Gastroesophageal sphincter (tissue), 4 donors: ENCODE data around the gene KCTD21. TPM values are rescaled to one million over a fixed set of nuclear protein-coding genes. Genes with fewer than 3 reads are reported as not detected.
"Not testable (repeated sequence)": the region's sequence is repeated elsewhere in the genome, so short reads cannot be mapped to it uniquely, and the experiment has no call there.

Experiments used
- ATAC-seq: fragments of 150-250 bp; one replicate; pipeline ENCODE4 v1.9.1; 2016; ENCODE audit warnings: mild to moderate bottlenecking, moderate library complexity
- H3K27ac ChIP-seq, 4 donors: fragments of 200-600 bp; sonication (generic) in 3 of 4; 1 replicate in 3 of 4; 2 replicates in 1 of 4; pipeline ENCODE4 v1.5.1; 2016 to 2019
- H3K27me3 ChIP-seq: fragments of 200-600 bp; sonication (generic); one replicate; pipeline ENCODE4 v1.5.1; 2019
- H3K36me3 ChIP-seq, 2 donors: fragments of 200-600 bp; sonication (generic); one replicate each; pipeline ENCODE4 v1.5.1; 2019; ENCODE audit warnings: control low read depth in 1 of 2
- H3K4me1 ChIP-seq, 3 donors: fragments of 200-600 bp; sonication (generic); 1 replicate in 2 of 3; 2 replicates in 1 of 3; pipeline ENCODE4 v1.5.1; 2016 to 2019; ENCODE audit warnings: control low read depth in 2 of 3
- H3K4me3 ChIP-seq, 2 donors: fragments of 200-600 bp; sonication (generic); one replicate each; pipeline ENCODE4 v1.5.1; 2019; ENCODE audit warnings: mild to moderate bottlenecking in 1 of 2, moderate library complexity in 1 of 2
- H3K9me3 ChIP-seq, 3 donors: fragments of 200-600 bp; sonication (generic); one replicate each; pipeline ENCODE4 v1.5.1; 2017 to 2019; ENCODE audit warnings: control low read depth in 2 of 3
- EP300 ChIP-seq: sonication (generic); formaldehyde crosslinking; IDR thresholded peaks from one replicate; pipeline ENCODE4 v1.6.1; 2017; ENCODE audit warnings: antibody characterized with exemption, mild to moderate bottlenecking
- POLR2A ChIP-seq, 2 donors: fragments of 450-650 bp; IDR thresholded peaks; one replicate each; pipeline ENCODE4 v1.6.1; 2017; ENCODE audit warnings: antibody characterized with exemption in 2 of 2, mild to moderate bottlenecking in 2 of 2, moderate library complexity in 1 of 2
- POLR2AphosphoS5 ChIP-seq: sonication (generic); formaldehyde crosslinking; IDR thresholded peaks from one replicate; pipeline ENCODE4 v1.6.1; 2017; ENCODE audit warnings: antibody characterized with exemption
- WGBS, 2 donors: methylation state at CpG; one replicate each; pipeline ENCODE4 v1.1.5; 2018; ENCODE audit warnings: low coverage in 1 of 2; 5-methylcytosine and 5-hydroxymethylcytosine counted together
- total RNA-seq, 4 donors: library from RNA; depleted of rRNA; stranded (reverse); fragments of >200 nt; gene quantifications; one replicate each; pipeline ENCODE4 v1.1.0, GENCODE V29; 2016
- TF ChIP-seq, protein P1 (sequence below), 4 experiments: fragments of 200-600 bp in 2 of 4; fragments of 450-650 bp in 2 of 4; sonication (generic) in 1 of 4; IDR thresholded peaks; one replicate each; pipeline ENCODE4 v1.5.1; 2017 to 2019; ENCODE audit warnings: antibody characterized with exemption in 4 of 4, mild to moderate bottlenecking in 2 of 4, moderate library complexity in 2 of 4

The KCTD21 gene
- total RNA-seq, 4 donors from 2014 or later = 5.7 to 18.6 (median 9.9) TPM

DNA sequence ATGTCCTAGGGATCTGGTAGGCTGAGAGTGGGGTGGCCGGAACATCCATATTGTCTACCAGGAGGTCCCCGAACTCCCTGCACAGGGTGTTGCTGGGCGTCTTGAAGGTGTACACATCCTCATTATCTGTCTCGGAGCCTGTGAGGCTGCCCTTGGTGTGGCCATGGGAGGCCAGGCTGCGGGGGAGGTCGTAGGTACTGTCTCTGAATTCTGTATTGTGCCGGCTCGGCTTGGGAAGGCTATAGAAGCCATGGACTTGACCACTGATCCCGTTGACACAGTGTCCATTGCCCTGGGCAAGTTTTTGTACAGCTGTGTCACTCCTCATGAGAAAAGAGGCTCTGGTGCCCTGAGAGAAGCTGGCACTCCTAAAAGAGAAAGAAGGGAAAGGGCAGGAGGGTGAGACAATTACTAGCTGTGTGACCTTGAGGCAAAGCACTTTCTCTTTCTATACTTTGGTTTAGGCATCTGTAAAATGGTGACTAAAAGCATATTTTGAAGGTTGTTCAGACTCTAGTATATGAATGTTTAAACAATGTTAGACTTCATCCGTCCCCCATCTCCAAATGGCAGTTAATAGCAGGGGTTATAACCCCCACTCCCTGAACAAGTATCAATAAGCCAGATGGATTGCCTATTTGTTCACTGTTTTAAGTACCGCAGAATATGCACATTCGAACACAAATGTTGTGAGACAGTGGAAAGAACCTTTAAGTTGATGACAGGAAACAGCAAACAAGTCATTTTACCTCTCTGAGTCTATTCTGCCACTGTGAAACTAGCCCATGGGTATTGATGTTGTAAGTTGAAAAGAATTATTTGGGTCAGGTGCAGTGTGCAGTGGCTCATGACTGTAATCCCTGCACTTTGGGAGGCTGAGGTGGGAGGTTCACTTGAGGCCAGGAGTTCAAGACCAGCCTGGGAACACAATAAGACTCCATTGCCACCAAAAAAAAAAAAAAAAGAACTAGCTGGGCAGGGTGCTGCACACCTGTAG, 38.6 kb upstream of the KCTD21 start:
- Histone ChIP-seq H3K27ac (no peak overlapping the region), H3K4me1 (peaks cover 0 to 39% (median 8%) of the 10 kb centered on the region in 3 donors)
- no peak for ATAC-seq

DNA sequence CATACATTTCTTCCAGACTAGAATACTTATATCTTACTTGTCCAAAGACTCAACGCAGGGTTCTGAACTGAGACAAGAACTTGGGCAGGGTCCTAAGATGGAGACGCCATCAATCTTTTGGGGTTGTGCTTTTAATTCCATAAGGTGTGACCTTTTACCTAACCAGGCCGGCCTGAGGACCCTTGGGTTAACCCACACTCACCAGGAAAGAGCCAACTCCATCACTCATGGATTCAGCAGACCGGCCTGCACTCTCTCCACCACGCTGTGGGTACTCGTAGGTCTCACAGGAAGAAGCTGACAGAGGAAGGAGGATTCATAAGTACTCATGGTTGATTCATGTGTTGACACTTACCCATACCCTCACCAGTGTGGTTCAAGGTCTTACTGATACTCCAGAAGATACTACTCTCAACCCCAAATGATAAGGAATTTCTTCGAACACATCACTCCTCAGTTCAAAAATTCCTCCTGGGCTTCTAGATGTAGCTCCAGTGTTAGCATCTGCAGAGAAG, 36.5 kb upstream of the KCTD21 start:
- no peak for TF ChIP-seq POLR2A (IDR thresholded peaks at IDR 0.05)
- no peak for TF ChIP-seq EP300
- no peak for TF ChIP-seq POLR2AphosphoS5
- ATAC-seq = no peak
- H3K9me3 ChIP-seq = no peaks in the 10 kb centered on the region
- peaks cover 0 to 68% of the 10 kb centered on the region in 2 donors for H3K36me3 ChIP-seq
- H3K4me3 ChIP-seq = no peak overlapping the region
- 88 to 98% methylated on average over 4 to 5 of the region's 7 CpGs for WGBS, 2 donors
- H3K27ac ChIP-seq = no peak overlapping the region
- no peaks in the 10 kb centered on the region for H3K27me3 ChIP-seq
- H3K4me1 ChIP-seq = peaks cover 0 to 18% (median 0%) of the 10 kb centered on the region in 3 donors

More for the DNA sequence above, 38.6 kb upstream of the KCTD21 start:
- Histone ChIP-seq H3K9me3 (no peaks in the 10 kb centered on the region), H3K4me3 (no peak overlapping the region), H3K36me3 (peaks cover 0 to 48% of the 10 kb centered on the region in 2 donors), H3K27me3 (no peaks in the 10 kb centered on the region)
- 94 to 100% methylated on average over 2 to 7 of the region's 12 CpGs for WGBS, 2 donors
- TF ChIP-seq POLR2A (IDR thresholded peaks at IDR 0.05) (no peak), POLR2AphosphoS5 (no peak), EP300 (no peak)
- TF ChIP-seq, protein P1, sequence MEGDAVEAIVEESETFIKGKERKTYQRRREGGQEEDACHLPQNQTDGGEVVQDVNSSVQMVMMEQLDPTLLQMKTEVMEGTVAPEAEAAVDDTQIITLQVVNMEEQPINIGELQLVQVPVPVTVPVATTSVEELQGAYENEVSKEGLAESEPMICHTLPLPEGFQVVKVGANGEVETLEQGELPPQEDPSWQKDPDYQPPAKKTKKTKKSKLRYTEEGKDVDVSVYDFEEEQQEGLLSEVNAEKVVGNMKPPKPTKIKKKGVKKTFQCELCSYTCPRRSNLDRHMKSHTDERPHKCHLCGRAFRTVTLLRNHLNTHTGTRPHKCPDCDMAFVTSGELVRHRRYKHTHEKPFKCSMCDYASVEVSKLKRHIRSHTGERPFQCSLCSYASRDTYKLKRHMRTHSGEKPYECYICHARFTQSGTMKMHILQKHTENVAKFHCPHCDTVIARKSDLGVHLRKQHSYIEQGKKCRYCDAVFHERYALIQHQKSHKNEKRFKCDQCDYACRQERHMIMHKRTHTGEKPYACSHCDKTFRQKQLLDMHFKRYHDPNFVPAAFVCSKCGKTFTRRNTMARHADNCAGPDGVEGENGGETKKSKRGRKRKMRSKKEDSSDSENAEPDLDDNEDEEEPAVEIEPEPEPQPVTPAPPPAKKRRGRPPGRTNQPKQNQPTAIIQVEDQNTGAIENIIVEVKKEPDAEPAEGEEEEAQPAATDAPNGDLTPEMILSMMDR (IDR thresholded peaks at IDR 0.05) = no peak

DNA sequence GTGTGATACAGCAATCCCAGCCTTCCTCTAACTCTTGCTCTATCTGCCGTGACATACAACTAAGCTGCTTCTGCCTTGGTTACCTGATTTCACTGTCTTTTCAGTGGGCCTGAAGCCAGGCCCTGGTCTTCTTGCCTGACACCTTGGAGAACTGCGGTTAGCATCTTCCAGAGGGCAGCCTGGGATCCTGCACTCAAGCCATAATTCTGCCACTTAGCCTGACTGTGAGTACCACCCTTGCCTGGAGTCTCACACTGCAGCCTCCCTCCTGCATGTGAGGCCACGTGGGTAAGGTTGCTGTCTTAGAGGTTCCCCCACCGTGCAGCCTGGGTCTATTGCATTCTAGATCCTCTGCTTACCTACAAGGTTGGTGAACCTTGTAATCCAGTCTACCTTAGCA, 36.1 kb upstream of the KCTD21 start:
- peaks cover 0 to 73% of the 10 kb centered on the region in 2 donors for H3K36me3 ChIP-seq
- H3K4me1 ChIP-seq = peaks cover 0 to 14% (median 0%) of the 10 kb centered on the region in 3 donors
- TF ChIP-seq EP300 = no peak
- TF ChIP-seq POLR2A (IDR thresholded peaks at IDR 0.05) = no peak
- WGBS, 2 donors = 83 to 86% methylated on average over 3 of the region's 4 CpGs
- H3K4me3 ChIP-seq = no peak overlapping the region
- no peaks in the 10 kb centered on the region for H3K9me3 ChIP-seq
- no peak for ATAC-seq
- no peak overlapping the region for H3K27ac ChIP-seq
- no peaks in the 10 kb centered on the region for H3K27me3 ChIP-seq

DNA sequence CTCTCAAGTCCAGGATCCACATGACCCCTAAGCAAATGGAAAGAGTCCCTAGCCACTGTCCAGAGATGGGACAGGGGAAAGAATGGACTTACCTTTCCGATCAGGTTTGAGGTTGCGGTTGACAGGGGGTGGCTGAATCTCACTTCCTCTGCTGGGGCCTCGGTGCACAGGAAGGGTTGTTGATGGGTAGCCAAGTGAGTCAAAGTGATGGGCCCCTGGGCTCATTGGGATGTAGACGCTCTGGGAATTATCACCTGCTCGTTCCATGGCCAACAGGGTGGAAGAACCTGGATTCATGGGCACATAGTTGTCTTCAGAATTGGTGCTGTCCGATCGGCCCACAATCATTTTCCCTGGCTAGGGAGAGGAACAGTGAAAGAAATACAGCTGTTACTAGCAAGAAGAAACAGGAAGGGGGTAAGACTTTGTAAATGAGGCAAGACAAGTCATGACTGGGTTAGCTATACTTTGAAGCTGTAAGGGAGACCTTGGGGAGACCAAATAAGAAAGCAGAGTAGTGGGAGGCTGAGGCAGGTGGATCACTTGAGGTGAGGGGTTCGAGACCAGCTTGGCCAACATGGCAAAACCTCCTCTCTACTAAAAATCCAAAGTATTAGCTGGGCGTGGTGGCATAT, 35.0 kb upstream of the KCTD21 start:
- TF ChIP-seq, protein P1 (IDR thresholded peaks at IDR 0.05) = no peak
- no peak for TF ChIP-seq POLR2AphosphoS5
- TF ChIP-seq EP300 = no peak
- no peak for TF ChIP-seq POLR2A (IDR thresholded peaks at IDR 0.05)
- Histone ChIP-seq H3K9me3 (no peaks in the 10 kb centered on the region), H3K27ac (no peak overlapping the region), H3K27me3 (no peaks in the 10 kb centered on the region), H3K36me3 (peaks cover 0 to 83% of the 10 kb centered on the region in 2 donors), H3K4me3 (no peak overlapping the region), H3K4me1 (peaks cover 0 to 3% (median 0%) of the 10 kb centered on the region in 3 donors)
- 60 to 93% methylated on average over 1 to 4 of the region's 9 CpGs for WGBS, 2 donors
- no peak for ATAC-seq

DNA sequence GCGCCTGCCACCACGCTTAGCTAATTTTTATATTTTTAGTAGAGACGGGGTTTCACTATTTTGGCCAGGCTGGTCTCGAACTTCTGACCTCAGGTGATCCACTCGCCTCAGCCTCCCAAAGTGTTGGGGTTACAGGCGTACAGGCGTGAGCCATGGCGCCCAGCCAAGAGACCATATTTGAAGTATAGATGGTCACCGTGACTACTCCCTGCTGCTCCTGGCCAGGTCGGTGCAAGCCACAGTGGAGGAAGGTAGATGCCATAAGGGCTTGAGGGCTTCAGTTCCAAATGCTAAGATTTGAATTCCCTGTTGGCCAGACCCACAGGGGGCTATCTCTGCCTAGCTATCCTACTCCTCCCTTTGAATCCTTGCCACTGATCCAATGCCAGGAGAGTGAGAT, 34.3 kb upstream of the KCTD21 start:
- not testable (repeated sequence) for H3K9me3 ChIP-seq, H3K27ac ChIP-seq, H3K27me3 ChIP-seq, H3K4me1 ChIP-seq, H3K4me3 ChIP-seq, ATAC-seq
- 83 to 87% methylated on average over 3 to 9 of the region's 10 CpGs for WGBS, 2 donors
- H3K36me3 ChIP-seq = peaks cover 0 to 90% of the 10 kb centered on the region in 2 donors
